PC-3 (cell line): ENCODE results near the gene VAV3. TPM values are rescaled to one million over a fixed set of nuclear protein-coding genes. Genes with fewer than 3 reads are reported as not detected.

Experiments
- ATAC-seq: fragments of 200-7000 bp; cut with Tn5 transposase; 2 replicates; pipeline ENCODE4 v1.9.1; 2020; ENCODE audit warnings: mild to moderate bottlenecking, moderate library complexity
- BruUV-seq: library from RNA; stranded (reverse); fragments of 400-500 nt; replicated peaks from 2 replicates; lab custom pipeline; 2021; lab: Mats Ljungman, UMichigan
- CTCF ChIA-PET: fragments of 300-600 bp; sonication (Branson Sonifier 250); formaldehyde crosslinking; loops from one replicate; lab custom pipeline; 2022; ENCODE audit warnings: antibody characterized with exemption; lab: Charles Lee
- POLR2A ChIA-PET: fragments of 300-600 bp; sonication (Branson Sonifier 250); formaldehyde crosslinking; loops from one replicate; lab custom pipeline; 2022; ENCODE audit warnings: antibody characterized with exemption; ENCODE audit not compliant: unreplicated experiment; lab: Charles Lee
- DNase-seq: peaks from one replicate; pipeline ENCODE4 v3.0.0-alpha.2; 2015
- H2AFZ ChIP-seq: fragments of 300-600 bp; sonication (generic); 2 replicates; pipeline ENCODE4 v1.6.0; 2016; ENCODE audit warnings: antibody characterized with exemption, low read length
- H3F3A ChIP-seq: fragments of 300-600 bp; sonication (generic); one replicate; pipeline ENCODE4 v1.6.0; 2017; ENCODE audit warnings: antibody characterized with exemption, low read length, control low read depth, mild to moderate bottlenecking; ENCODE audit not compliant: unreplicated experiment
- H3K27ac ChIP-seq: fragments of 300-600 bp; sonication (generic); 2 replicates; pipeline ENCODE4 v1.5.1; 2016; ENCODE audit warnings: mild to moderate bottlenecking, low read length
- H3K27me3 ChIP-seq: fragments of 300-600 bp; sonication (generic); 2 replicates; pipeline ENCODE4 v1.6.1; 2016; ENCODE audit warnings: low read length, mixed read lengths
- H3K36me3 ChIP-seq: fragments of 300-600 bp; sonication (generic); 2 replicates; pipeline ENCODE4 v1.6.1; 2016; ENCODE audit warnings: low read depth, mixed run types, low read length, mixed read lengths
- H3K4me1 ChIP-seq: fragments of 300-600 bp; sonication (generic); 2 replicates; pipeline ENCODE4 v1.5.1; 2016; ENCODE audit warnings: low read length; ENCODE audit not compliant: insufficient read depth
- H3K4me2 ChIP-seq: fragments of 300-600 bp; sonication (generic); 2 replicates; pipeline ENCODE4 v1.6.0; 2016; ENCODE audit warnings: low read length
- H3K4me3 ChIP-seq: fragments of 300-600 bp; sonication (generic); 2 replicates; pipeline ENCODE4 v1.5.1; 2016; ENCODE audit warnings: mild to moderate bottlenecking, low read length, mixed read lengths
- H3K79me2 ChIP-seq: fragments of 300-600 bp; sonication (generic); 2 replicates; pipeline ENCODE4 v1.6.1; 2017; ENCODE audit warnings: low read length, mixed read lengths
- H3K9ac ChIP-seq: fragments of 300-600 bp; sonication (generic); 2 replicates; pipeline ENCODE4 v1.6.0; 2016; ENCODE audit warnings: mild to moderate bottlenecking, low read length
- H3K9me2 ChIP-seq: fragments of 300-600 bp; sonication (generic); replicated peaks from 2 replicates; pipeline ENCODE4 v1.6.1; 2016; ENCODE audit warnings: mixed run types, low read length, mixed read lengths
- H3K9me3 ChIP-seq: fragments of 300-600 bp; sonication (generic); 2 replicates; pipeline ENCODE4 v1.6.1; 2016; ENCODE audit warnings: low read length, mixed read lengths
- H4K20me1 ChIP-seq: fragments of 300-600 bp; sonication (generic); 2 replicates; pipeline ENCODE4 v1.6.1; 2016; ENCODE audit warnings: low read length, mixed read lengths
- EZH2 ChIP-seq: fragments of 300-600 bp; sonication (generic); IDR thresholded peaks from one replicate; pipeline ENCODE4 v1.6.1; 2017; ENCODE audit warnings: antibody characterized with exemption, mild to moderate bottlenecking, low read length; ENCODE audit not compliant: unreplicated experiment
- EZH2phosphoT487 ChIP-seq: fragments of 300-600 bp; sonication (generic); IDR thresholded peaks from 2 replicates; pipeline ENCODE4 v1.6.1; 2018; ENCODE audit warnings: mild to moderate bottlenecking, antibody characterized with exemption, low read length, borderline replicate concordance
- intact Hi-C: fragments of 100-400 bp; cut with micrococcal nuclease; formaldehyde crosslinking; loops from 2 replicates; pipeline ENCODE4 v1.9.0; 2023
- total RNA-seq: library from RNA; depleted of rRNA; stranded (reverse); fragments of >200 nt; gene quantifications from 2 replicates; pipeline ENCODE4 v1.2.3, GENCODE V29; 2014
- TF ChIP-seq, protein P1 (sequence below): fragments of 300-600 bp; sonication (generic); conservative IDR thresholded peaks from 2 replicates; pipeline ENCODE4 v1.5.1; 2017; ENCODE audit warnings: antibody characterized with exemption, low read depth, mild to moderate bottlenecking, low read length

Gene VAV3
- total RNA-seq, 1 experiment from 2014 or later, result 0.73 TPM

DNA sequence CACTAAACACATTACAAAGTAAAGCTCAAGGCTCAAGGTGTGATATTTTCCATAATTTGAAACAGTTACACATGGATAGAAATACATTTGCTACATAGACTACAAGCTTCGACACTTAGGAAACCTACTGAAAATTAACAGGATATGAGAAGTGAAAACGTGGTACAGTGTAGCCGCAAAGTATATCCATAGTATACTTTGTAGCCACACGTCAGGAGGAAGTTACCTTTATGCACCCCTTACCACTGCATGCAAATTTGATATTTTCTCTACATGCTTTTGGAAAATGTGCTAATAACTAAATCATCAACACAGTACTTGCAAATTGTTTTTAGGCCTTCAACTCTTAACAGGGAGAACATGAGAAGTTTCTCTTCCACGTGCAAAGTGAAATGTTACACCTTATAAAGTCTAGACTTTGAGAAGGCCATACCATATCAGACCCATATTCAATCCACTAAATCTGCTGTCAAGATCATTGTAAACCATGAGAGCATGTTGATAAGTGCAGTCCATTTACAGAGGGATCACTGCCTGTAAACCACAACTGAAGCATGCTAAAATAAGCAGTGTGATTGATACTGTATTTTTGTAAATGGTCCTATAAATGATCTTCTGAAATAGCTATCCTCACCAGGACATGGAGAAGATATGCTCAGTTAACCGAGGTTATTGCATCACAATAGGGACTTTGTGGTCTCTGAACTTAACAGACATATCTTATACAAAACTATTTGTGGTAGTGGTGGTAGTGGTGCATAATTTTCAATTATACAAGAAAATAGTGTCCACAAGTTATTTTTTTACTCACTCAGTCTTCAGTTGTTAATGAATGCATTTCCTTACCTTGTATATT, 64.7 kb downstream of the VAV3 start:
- no peak overlapping the region for H3K4me3 ChIP-seq
- no peak for ATAC-seq
- H3K27me3 ChIP-seq, result no peaks in the 10 kb centered on the region; the same call in 1 of the 2 replicates
- POLR2A ChIA-PET, result no interaction called here
- CTCF ChIA-PET, result no interaction called here
- H3K79me2 ChIP-seq, result no peaks in the 10 kb centered on the region
- H3K9ac ChIP-seq, result no peak overlapping the region
- no peak for TF ChIP-seq EZH2phosphoT487
- no peak for TF ChIP-seq EZH2
- TF ChIP-seq, protein P1, sequence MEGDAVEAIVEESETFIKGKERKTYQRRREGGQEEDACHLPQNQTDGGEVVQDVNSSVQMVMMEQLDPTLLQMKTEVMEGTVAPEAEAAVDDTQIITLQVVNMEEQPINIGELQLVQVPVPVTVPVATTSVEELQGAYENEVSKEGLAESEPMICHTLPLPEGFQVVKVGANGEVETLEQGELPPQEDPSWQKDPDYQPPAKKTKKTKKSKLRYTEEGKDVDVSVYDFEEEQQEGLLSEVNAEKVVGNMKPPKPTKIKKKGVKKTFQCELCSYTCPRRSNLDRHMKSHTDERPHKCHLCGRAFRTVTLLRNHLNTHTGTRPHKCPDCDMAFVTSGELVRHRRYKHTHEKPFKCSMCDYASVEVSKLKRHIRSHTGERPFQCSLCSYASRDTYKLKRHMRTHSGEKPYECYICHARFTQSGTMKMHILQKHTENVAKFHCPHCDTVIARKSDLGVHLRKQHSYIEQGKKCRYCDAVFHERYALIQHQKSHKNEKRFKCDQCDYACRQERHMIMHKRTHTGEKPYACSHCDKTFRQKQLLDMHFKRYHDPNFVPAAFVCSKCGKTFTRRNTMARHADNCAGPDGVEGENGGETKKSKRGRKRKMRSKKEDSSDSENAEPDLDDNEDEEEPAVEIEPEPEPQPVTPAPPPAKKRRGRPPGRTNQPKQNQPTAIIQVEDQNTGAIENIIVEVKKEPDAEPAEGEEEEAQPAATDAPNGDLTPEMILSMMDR, result no peak
- no peak overlapping the region for H3K4me2 ChIP-seq
- H2AFZ ChIP-seq, result no peak overlapping the region
- no peaks in the 10 kb centered on the region for H3K9me2 ChIP-seq
- no peaks in the 10 kb centered on the region for H3K36me3 ChIP-seq
- H3K9me3 ChIP-seq, result no peaks in the 10 kb centered on the region
- no peak overlapping the region for H3K27ac ChIP-seq
- no peaks in the 10 kb centered on the region for H4K20me1 ChIP-seq
- intact Hi-C loops, result no loop called here
- DNase-seq, result no peak
- no TSS peak for BruUV-seq
- H3K4me1 ChIP-seq, result no peaks in the 10 kb centered on the region
- no peaks in the 10 kb centered on the region for H3F3A ChIP-seq

DNA sequence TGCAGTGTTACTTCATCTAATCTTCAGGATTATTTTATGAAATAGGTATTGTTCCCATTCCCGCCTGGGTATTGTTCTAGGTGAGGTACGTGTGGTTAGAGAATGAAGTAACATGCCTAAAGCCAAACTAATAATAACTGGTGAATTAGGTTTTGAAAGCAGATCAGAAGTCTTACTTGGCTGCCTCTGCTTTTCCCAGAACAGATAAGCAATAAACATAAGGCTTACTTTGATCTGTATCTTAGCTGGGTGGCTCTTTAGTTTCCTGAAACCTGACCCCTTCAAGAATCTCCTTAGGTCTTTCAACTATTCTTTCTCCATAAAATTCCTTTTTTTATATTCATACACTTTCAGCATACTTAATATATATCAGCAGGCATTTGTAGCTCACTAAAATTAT, 65.3 kb downstream of the VAV3 start:
- intact Hi-C loops, result loop anchor here (2.0 kb wide), 1 partner anchor 225 kb away; no protein-coding TSS in a partner anchor
- ChIA-PET POLR2A (no interaction called here), CTCF (no interaction called here)
- ATAC-seq (no peak), DNase-seq (no peak)
- Histone ChIP-seq H4K20me1 (no peaks in the 10 kb centered on the region), H3K27ac (no peak overlapping the region), H3K9me2 (no peaks in the 10 kb centered on the region), H3K4me1 (no peaks in the 10 kb centered on the region), H2AFZ (no peak overlapping the region), H3F3A (no peaks in the 10 kb centered on the region), H3K79me2 (no peaks in the 10 kb centered on the region), H3K27me3 (no peaks in the 10 kb centered on the region; the same call in 1 of the 2 replicates), H3K9me3 (no peaks in the 10 kb centered on the region), H3K4me3 (no peak overlapping the region), H3K36me3 (no peaks in the 10 kb centered on the region), H3K9ac (no peak overlapping the region), H3K4me2 (no peak overlapping the region)
- no peak for TF ChIP-seq EZH2phosphoT487
- no peak for TF ChIP-seq EZH2
- TF ChIP-seq, protein P1, result no peak
- no TSS peak for BruUV-seq
